ENCODE results near the gene NCMAP.

- TF ChIP-seq POLR2A (IDR thresholded peaks at IDR 0.05), result peak in 2 of 3 donors; percentile 39 to 55
- TF ChIP-seq, protein P1, sequence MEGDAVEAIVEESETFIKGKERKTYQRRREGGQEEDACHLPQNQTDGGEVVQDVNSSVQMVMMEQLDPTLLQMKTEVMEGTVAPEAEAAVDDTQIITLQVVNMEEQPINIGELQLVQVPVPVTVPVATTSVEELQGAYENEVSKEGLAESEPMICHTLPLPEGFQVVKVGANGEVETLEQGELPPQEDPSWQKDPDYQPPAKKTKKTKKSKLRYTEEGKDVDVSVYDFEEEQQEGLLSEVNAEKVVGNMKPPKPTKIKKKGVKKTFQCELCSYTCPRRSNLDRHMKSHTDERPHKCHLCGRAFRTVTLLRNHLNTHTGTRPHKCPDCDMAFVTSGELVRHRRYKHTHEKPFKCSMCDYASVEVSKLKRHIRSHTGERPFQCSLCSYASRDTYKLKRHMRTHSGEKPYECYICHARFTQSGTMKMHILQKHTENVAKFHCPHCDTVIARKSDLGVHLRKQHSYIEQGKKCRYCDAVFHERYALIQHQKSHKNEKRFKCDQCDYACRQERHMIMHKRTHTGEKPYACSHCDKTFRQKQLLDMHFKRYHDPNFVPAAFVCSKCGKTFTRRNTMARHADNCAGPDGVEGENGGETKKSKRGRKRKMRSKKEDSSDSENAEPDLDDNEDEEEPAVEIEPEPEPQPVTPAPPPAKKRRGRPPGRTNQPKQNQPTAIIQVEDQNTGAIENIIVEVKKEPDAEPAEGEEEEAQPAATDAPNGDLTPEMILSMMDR (IDR thresholded peaks at IDR 0.05), result peak in 4 of 7 experiments; percentile 54 to 75 (median 66)
Observed at GRCh38 chr1:24567792-24568388, 12.0 kb downstream of the NCMAP start.
